SKM-1 (cell line): Measurements from ENCODE around the gene C2orf92.
"Not testable (repeated sequence)": the region's sequence is repeated elsewhere in the genome, so short reads cannot be mapped to it uniquely, and the experiment has no call there.

ENCODE experiments used
- DNase-seq: peaks from one replicate; lab custom pipeline; 2025; ENCODE audit not compliant: unreplicated experiment; lab: John Stamatoyannopoulos, UW

The C2orf92 gene

GRCh38 chr2:97660044-97660774, 9.3 kb upstream of the C2orf92 start:
- peak; percentile 5 for DNase-seq

GRCh38 chr2:97660775-97661389, 8.6 kb upstream of the C2orf92 start:
- no peak for DNase-seq

GRCh38 chr2:97661927-97662326, 7.6 kb upstream of the C2orf92 start:
- DNase-seq, result no peak

- no peak for DNase-seq
Observed at GRCh38 chr2:97662386-97662894, 7.1 kb upstream of the C2orf92 start.

GRCh38 chr2:97662895-97663625, 6.5 kb upstream of the C2orf92 start:
- peak; percentile 45 for DNase-seq

GRCh38 chr2:97663626-97663961, 5.9 kb upstream of the C2orf92 start:
- DNase-seq, result no peak

- DNase-seq, result peak; percentile 99
Observed at GRCh38 chr2:97663962-97664635, 5.4 kb upstream of the C2orf92 start, which contains the start of gene ACTR1B. Gene ACTR1B (minus strand): TSS chr2:97664044. CDS start chr2:97663890, 154 bp downstream.

- no peak for DNase-seq
Observed at GRCh38 chr2:97664636-97664970, 4.9 kb upstream of the C2orf92 start.

- DNase-seq, result no peak
Observed at GRCh38 chr2:97670471-97670870, 958 bp downstream of the C2orf92 start.

GRCh38 chr2:97671526-97671925, 2.0 kb downstream of the C2orf92 start:
- DNase-seq, result no peak

- not testable (repeated sequence) for DNase-seq
Observed at GRCh38 chr2:97672606-97673140, 3.2 kb downstream of the C2orf92 start.

- no peak for DNase-seq
Observed at GRCh38 chr2:97673182-97673914, 3.8 kb downstream of the C2orf92 start.

GRCh38 chr2:97673915-97674283, 4.4 kb downstream of the C2orf92 start:
- DNase-seq, result no peak

GRCh38 chr2:97675430-97676113, 6.1 kb downstream of the C2orf92 start:
- DNase-seq, result no peak

- DNase-seq, result no peak
Observed at GRCh38 chr2:97676620-97677019, 7.1 kb downstream of the C2orf92 start.

- DNase-seq, result no peak
Observed at GRCh38 chr2:97677480-97677879, 8.0 kb downstream of the C2orf92 start.

GRCh38 chr2:97678298-97678697, 8.8 kb downstream of the C2orf92 start:
- no peak for DNase-seq

GRCh38 chr2:97687235-97687634, 17.7 kb downstream of the C2orf92 start:
- DNase-seq, result not testable (repeated sequence)

- DNase-seq, result no peak
Observed at GRCh38 chr2:97688062-97688827, 18.7 kb downstream of the C2orf92 start.
